ENCODE data around the gene FHL1. TPM values are rescaled to one million over a fixed set of nuclear protein-coding genes. Genes with fewer than 3 reads are reported as not detected.

The FHL1 gene
- total RNA-seq (10 to 100 TPM; 27.2 to 28.4 TPM), total RNA-seq (6.3 to 51.0 (median 16.9) reads per million in 172 experiments)
- 32.4 TPM for polyA plus RNA-seq (2013, experiment 1 of 2)
- 58.7 TPM for polyA plus RNA-seq (2013, experiment 2 of 2)

GRCh38 chrX:136147315-136147901 lies at the start of gene FHL1:
Gene FHL1 (plus strand): TSS chrX:136147533.
- no peak for TF ChIP-seq CTCF (IDR thresholded peaks at IDR 0.05)
- Mint-ChIP-seq H3K36me3 (ENCODE audit: low read depth) (no peaks in the 10 kb centered on the region), H3K9me3 (no peaks in the 10 kb centered on the region), H3K27me3 (no peaks in the 10 kb centered on the region), H3K4me1 (ENCODE audit: low read depth) (peaks cover 52% of the 10 kb centered on the region), H3K27ac (peak within 1 kb of the TSS; percentile 90), H3K4me3 (peak within 1 kb of the TSS; percentile 90)
- Histone ChIP-seq H3K36me3 (ENCODE audit: insufficient read depth, low read length) (no peaks in the 10 kb centered on the region), H3K27ac (ENCODE audit: low read depth in 1 of 2, low read length in 2 of 2) (peak within 1 kb of the TSS in 1 of 2 donors; percentile 36), H3K4me3 (ENCODE audit: low read length) (peak within 1 kb of the TSS; percentile 69), H3K9me3 (ENCODE audit: control insufficient read depth in 1 of 2, insufficient read depth in 1 of 2, low read length in 2 of 2) (no peaks in the 10 kb centered on the region), H3K4me1 (ENCODE audit: insufficient read depth, low read length) (peaks cover 23% of the 10 kb centered on the region), H3K27me3 (ENCODE audit: control insufficient read depth in 1 of 2, insufficient read depth in 2 of 2, low read length in 2 of 2) (no peaks in the 10 kb centered on the region)
- intact Hi-C loops (cut with DNase I, micrococcal nuclease) = loop anchor here in 1 of 2 experiments (10.0 kb wide), 1 partner anchor 163 kb away; the partner anchor contains the start of gene SLC9A6
- ChIA-PET POLR2A (interaction anchor here (0.7 to 1.4 kb wide), 4 partner anchors 9 to 82 kb away, joined by 3 to 7 read pairs (median 4); no protein-coding TSS in a partner anchor), CTCF (no interaction called here)
- DNase-seq (peak; percentile 18 to 78 (median 51)), ATAC-seq (ENCODE audit: poor library complexity) (peak; percentile 72)

- H3K4me3 Mint-ChIP-seq = no peak overlapping the region
Measured at GRCh38 chrX:136097871-136098805, 49.2 kb upstream of the FHL1 start.

More at GRCh38 chrX:136097871-136098805, 49.2 kb upstream of the FHL1 start:
- intact Hi-C loops (cut with DNase I, micrococcal nuclease) = no loop called here
- no peaks in the 10 kb centered on the region for H3K27me3 Mint-ChIP-seq
- H3K4me3 ChIP-seq (ENCODE audit: low read length) = no peak overlapping the region
- H3K36me3 Mint-ChIP-seq (ENCODE audit: low read depth) = no peaks in the 10 kb centered on the region
- no peaks in the 10 kb centered on the region for H3K4me1 ChIP-seq (ENCODE audit: insufficient read depth, low read length)
- no peak for ATAC-seq (ENCODE audit: poor library complexity)
- CTCF ChIA-PET = no interaction called here
- H3K36me3 ChIP-seq (ENCODE audit: insufficient read depth, low read length) = no peaks in the 10 kb centered on the region
- no peaks in the 10 kb centered on the region for H3K9me3 Mint-ChIP-seq
- H3K9me3 ChIP-seq (ENCODE audit: control insufficient read depth in 1 of 2, insufficient read depth in 1 of 2, low read length in 2 of 2) = no peaks in the 10 kb centered on the region
- H3K27me3 ChIP-seq (ENCODE audit: control insufficient read depth in 1 of 2, insufficient read depth in 2 of 2, low read length in 2 of 2) = no peaks in the 10 kb centered on the region
- TF ChIP-seq CTCF (IDR thresholded peaks at IDR 0.05) = no peak
- no peak overlapping the region for H3K27ac Mint-ChIP-seq
- no peak overlapping the region for H3K27ac ChIP-seq (ENCODE audit: low read depth in 1 of 2, low read length in 2 of 2)
- H3K4me1 Mint-ChIP-seq (ENCODE audit: low read depth) = no peaks in the 10 kb centered on the region
- DNase-seq = no peak
- POLR2A ChIA-PET = no interaction called here
